GM12873 (cell line): ENCODE results near the gene VAV1.

ENCODE experiments used
- CTCF ChIP-seq: IDR thresholded peaks from 2 replicates; pipeline ENCODE4 v1.5.1; 2012; ENCODE audit warnings: low read depth, mild to moderate bottlenecking, moderate library complexity, low read length, control low read depth; ENCODE audit not compliant: insufficient read depth; ENCODE audit errors: missing control alignments

VAV1 gene

DNA sequence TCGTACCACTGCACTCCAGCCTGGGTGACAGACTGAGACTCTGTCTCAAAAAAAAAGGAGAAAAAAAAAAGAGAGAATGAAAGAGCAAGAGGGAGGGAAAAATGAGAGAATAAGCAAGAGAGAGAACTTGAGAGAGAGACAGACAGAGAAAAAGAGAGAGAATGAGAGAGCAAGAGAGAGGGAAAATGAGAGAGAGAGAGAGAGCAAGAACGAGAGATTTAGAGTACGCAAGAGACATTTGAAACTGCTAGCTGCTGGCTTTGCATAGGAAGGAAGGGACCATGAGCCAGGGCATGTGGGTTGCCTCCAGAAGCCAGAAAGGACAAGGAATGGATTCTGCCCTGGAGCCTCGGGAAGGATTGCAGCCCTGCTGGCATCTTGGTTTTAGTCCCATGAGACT lies 105.3 kb downstream of the VAV1 start:
- TF ChIP-seq CTCF, result no peak

- no peak for TF ChIP-seq CTCF
Observed at GRCh38 chr19:6886277-6886897, 113.9 kb downstream of the VAV1 start.

GRCh38 chr19:6887316-6887715 lies 114.8 kb downstream of the VAV1 start, which contains the start of gene ADGRE1:
Gene ADGRE1, plus strand, starts transcription at chr19:6887579. Its CDS starts 30 bp downstream, at chr19:6887609.
- no peak for TF ChIP-seq CTCF

DNA sequence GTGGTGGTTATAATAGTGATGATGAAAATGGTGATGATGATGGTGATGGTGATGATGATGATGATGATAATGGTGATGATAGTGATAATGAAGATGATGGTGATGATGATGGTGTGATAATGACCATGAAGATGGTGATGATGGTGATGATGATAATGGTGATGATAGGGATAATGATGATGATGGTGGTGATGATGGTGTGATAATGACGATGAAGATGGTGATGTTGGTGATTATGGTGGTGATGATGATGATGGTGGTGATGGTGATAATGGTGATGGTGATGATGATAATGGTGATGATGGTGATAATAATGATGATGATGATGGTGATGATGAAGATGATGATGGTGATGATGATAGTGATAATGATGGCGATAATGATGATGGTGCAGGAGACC lies 116.5 kb downstream of the VAV1 start:
- TF ChIP-seq CTCF, result no peak

DNA sequence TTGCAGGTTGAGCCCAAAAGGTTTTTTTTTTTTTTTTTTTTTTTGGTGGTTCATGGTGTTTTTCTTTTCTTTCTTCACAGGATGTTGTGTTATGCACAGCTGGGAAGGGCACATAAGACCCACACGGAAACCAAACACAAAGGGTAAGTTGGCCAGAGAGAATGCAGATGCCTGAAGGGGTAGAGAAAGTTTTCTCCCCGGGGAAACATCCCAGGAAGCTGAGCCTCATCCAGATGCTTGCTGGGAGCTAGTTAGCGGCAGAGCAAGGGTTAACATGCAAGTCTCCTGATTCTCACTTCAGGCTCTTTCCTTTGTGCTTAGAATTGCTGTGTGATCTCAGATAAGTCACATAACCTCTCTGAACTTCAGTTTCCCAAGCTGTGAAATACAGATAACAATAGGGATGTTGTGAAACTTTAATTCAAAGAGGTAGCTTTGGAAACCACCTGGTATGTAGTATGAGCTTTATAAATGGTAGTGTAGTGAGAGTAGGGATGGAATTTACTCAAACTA lies 117.9 kb downstream of the VAV1 start:
- no peak for TF ChIP-seq CTCF

DNA sequence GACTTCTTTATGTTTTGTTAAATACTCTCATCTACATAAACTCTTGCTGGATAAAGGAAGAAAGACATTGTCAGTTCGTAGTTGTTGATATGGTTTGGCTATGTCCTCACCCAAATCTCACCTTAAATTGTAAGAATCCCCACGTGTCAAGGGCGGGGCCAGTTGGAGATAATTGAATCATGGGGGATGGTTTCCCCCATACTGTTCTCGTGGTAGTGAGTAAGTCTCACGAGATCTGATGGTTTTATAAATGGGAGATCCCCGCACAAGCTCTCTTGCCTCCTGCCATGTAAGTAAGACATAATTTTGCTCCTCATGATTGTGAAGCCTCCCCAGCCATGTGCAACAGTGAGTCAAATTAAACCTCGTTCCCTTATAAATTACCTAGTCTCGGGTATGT lies 118.4 kb downstream of the VAV1 start:
- no peak for TF ChIP-seq CTCF

DNA sequence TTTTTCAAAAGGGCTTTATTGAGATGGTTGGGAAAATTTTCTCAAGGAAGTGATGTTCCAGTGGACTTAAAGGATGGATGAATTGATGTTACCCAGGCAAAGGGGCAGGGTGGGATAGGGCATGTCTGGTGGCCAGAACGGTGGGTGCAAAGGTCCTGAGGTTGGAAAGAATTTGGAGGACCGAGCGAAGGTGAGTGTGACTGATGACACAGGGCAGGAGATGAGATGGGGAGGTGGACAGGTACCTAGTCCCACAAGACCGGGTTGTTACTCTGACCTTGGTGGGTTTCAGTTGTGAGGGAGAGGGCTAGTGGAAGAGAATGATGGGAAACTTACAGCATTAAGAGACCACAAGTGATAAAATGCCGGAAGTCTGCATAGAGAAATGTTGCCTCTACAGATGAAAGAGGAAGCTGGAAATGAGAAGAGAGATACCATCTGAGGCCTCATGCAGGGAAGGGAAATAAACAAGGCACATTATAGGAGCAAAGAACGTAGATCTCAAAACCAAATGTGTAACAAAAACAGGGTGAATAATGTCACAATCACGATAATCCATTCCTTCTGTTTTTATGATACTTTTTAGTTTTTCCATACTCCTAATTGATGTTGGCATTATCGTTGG lies 119.4 kb downstream of the VAV1 start:
- no peak for TF ChIP-seq CTCF
